Measurements from ENCODE around the gene MDM4.
"Not testable (repeated sequence)": the region's sequence is repeated elsewhere in the genome, so short reads cannot be mapped to it uniquely, and the experiment has no call there.

The MDM4 gene

DNA sequence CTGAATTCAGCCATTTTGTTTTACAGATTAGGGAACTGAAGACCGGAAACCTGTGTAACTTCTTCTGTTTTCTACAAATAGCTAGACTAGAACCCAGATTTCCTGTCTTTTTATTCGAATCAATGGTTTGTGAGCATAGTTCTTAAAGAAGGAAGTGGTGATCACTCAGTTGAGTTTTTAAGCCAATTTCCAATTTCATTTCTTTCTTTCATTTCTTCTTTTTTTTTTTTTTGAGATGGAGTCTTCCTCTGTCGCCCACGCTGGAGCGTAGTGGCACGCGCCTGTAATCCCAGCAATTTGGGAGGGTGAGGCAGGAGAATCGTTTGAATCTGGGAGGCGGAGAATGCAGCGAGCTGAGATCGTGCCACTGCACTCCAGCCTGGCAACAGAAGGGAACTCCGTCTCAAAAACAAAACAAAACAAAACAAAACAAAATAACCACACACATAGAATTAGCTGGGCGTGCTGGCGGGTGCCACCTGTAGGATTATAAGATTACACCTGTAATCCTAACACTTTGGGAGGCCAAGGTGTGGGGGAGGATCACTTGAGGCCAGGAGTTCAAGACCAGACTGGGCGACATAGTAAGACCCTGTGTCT is 3.0 kb upstream of the MDM4 start:
- no peak overlapping the region for H4K5ac ChIP-seq (ENCODE audit: low read length)
- no peaks in the 10 kb centered on the region for H3K4me1 ChIP-seq (ENCODE audit: control insufficient read depth, low read depth, low read length)
- no peak overlapping the region for H3K4me3 ChIP-seq (ENCODE audit: low read length)
- H3K27ac ChIP-seq (ENCODE audit: low read depth, low read length), result no peak overlapping the region
- H3K56ac ChIP-seq (ENCODE audit: low read length), result no peak overlapping the region
- H2BK15ac ChIP-seq (replicated peaks; ENCODE audit: low read depth), result no peak overlapping the region
- no peak overlapping the region for H2BK5ac ChIP-seq (ENCODE audit: low read length)
- no peak overlapping the region for H4K8ac ChIP-seq (ENCODE audit: low read depth, low read length)
- no peaks in the 10 kb centered on the region for H3K79me1 ChIP-seq (ENCODE audit: low read length)
- no peak overlapping the region for H3K9ac ChIP-seq (ENCODE audit: low read length)
- DNase-seq, result no peak
- H3K36me3 ChIP-seq (ENCODE audit: control insufficient read depth, insufficient read depth, low read length), result no peaks in the 10 kb centered on the region
- no peak overlapping the region for H2BK120ac ChIP-seq (ENCODE audit: low read depth, low read length)
- no peak overlapping the region for H2AK5ac ChIP-seq (ENCODE audit: low read length)
- no peak overlapping the region for H3K18ac ChIP-seq (ENCODE audit: low read length)
- WGBS (ENCODE audit: extremely low coverage, insufficient coverage, low lambda C conversion rate), result no CpG with 5 or more reads among the region's 15 CpGs
- peaks cover 17% of the 10 kb centered on the region for H3K79me2 ChIP-seq (ENCODE audit: control insufficient read depth, insufficient read depth, low read length)
- H3K4ac ChIP-seq (ENCODE audit: low read depth, low read length), result no peak overlapping the region
- no peak overlapping the region for H3K4me2 ChIP-seq (ENCODE audit: low read length)
- H3K23ac ChIP-seq (ENCODE audit: low read length), result no peak overlapping the region
- H3K27me3 ChIP-seq (ENCODE audit: insufficient read depth, low read length, poor library complexity), result no peaks in the 10 kb centered on the region

DNA sequence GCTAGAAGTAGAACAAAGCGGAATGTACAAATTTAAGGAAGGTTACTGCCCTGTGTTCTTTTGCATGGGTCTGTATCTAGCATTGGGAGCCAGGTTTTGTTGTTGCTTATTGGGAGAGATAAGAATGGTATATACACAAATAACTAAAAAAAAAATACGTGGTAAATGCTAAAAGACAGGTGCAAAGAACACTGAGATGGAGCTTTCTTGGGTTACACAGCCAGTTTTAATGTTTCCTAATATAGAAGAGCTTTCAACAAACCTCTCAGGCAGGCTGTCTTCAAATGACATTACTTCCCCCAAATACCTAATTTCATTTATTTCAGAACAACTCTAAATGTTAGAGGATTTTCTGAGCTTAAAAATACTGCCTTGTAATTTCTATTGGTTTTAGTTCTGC is 1.4 kb upstream of the MDM4 start:
- Histone ChIP-seq H3K4me1 (ENCODE audit: control insufficient read depth, low read depth, low read length) (no peaks in the 10 kb centered on the region), H3K4me2 (ENCODE audit: low read length) (no peak overlapping the region), H3K27me3 (ENCODE audit: insufficient read depth, low read length, poor library complexity) (no peaks in the 10 kb centered on the region), H3K9ac (ENCODE audit: low read length) (no peak overlapping the region), H3K79me1 (ENCODE audit: low read length) (peaks cover 6% of the 10 kb centered on the region), H3K36me3 (ENCODE audit: control insufficient read depth, insufficient read depth, low read length) (no peaks in the 10 kb centered on the region), H3K79me2 (ENCODE audit: control insufficient read depth, insufficient read depth, low read length) (peaks cover 31% of the 10 kb centered on the region), H3K4me3 (ENCODE audit: low read length) (no peak overlapping the region), H3K18ac (ENCODE audit: low read length) (no peak overlapping the region), H2BK15ac (replicated peaks; ENCODE audit: low read depth) (no peak overlapping the region), H2BK5ac (ENCODE audit: low read length) (no peak overlapping the region), H4K8ac (ENCODE audit: low read depth, low read length) (no peak overlapping the region), H3K56ac (ENCODE audit: low read length) (no peak overlapping the region), H2AK5ac (ENCODE audit: low read length) (no peak overlapping the region), H3K27ac (ENCODE audit: low read depth, low read length) (no peak overlapping the region), H3K4ac (ENCODE audit: low read depth, low read length) (no peak overlapping the region), H4K5ac (ENCODE audit: low read length) (no peak overlapping the region), H2BK120ac (ENCODE audit: low read depth, low read length) (no peak overlapping the region), H3K23ac (ENCODE audit: low read length) (no peak overlapping the region)
- WGBS (ENCODE audit: extremely low coverage, insufficient coverage, low lambda C conversion rate), result no CpG with 5 or more reads among the region's 2 CpGs
- DNase-seq, result no peak

DNA sequence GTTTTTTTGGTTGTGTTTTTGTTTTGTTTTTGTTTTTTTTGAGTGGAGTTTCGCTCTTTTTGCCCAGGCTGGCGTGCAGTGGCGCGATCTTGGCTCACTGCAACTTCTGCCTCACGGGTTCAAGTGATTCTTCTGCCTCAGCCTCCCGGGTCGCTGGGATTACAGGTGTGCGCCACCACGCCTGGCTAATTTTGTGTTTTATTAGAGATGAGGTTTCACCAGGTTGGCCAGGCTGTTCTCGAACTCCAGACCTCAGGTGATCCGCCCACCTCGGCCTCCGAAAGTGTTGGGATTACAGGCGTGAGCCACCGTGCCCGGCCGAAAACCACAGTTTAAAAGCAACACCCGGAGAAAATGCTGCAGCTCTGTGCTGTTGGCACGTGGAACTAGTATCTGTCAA is 1.2 kb downstream of the MDM4 start:
- H3K18ac ChIP-seq (ENCODE audit: low read length); H3K9ac ChIP-seq (ENCODE audit: low read length); H2AK5ac ChIP-seq (ENCODE audit: low read length); H3K27me3 ChIP-seq (ENCODE audit: insufficient read depth, low read length, poor library complexity); H2BK120ac ChIP-seq (ENCODE audit: low read depth, low read length); H3K4me3 ChIP-seq (ENCODE audit: low read length); H3K27ac ChIP-seq (ENCODE audit: low read depth, low read length); H3K36me3 ChIP-seq (ENCODE audit: control insufficient read depth, insufficient read depth, low read length); H4K5ac ChIP-seq (ENCODE audit: low read length); H3K4me2 ChIP-seq (ENCODE audit: low read length); H3K4ac ChIP-seq (ENCODE audit: low read depth, low read length); DNase-seq; H3K4me1 ChIP-seq (ENCODE audit: control insufficient read depth, low read depth, low read length); H3K56ac ChIP-seq (ENCODE audit: low read length); H4K8ac ChIP-seq (ENCODE audit: low read depth, low read length); H2BK5ac ChIP-seq (ENCODE audit: low read length); H3K23ac ChIP-seq (ENCODE audit: low read length); H2BK15ac ChIP-seq (replicated peaks; ENCODE audit: low read depth): not testable (repeated sequence)
- peaks cover 10% of the 10 kb centered on the region for H3K79me1 ChIP-seq (ENCODE audit: low read length)
- WGBS (ENCODE audit: extremely low coverage, insufficient coverage, low lambda C conversion rate), result no CpG with 5 or more reads among the region's 19 CpGs
- peaks cover 45% of the 10 kb centered on the region for H3K79me2 ChIP-seq (ENCODE audit: control insufficient read depth, insufficient read depth, low read length)

DNA sequence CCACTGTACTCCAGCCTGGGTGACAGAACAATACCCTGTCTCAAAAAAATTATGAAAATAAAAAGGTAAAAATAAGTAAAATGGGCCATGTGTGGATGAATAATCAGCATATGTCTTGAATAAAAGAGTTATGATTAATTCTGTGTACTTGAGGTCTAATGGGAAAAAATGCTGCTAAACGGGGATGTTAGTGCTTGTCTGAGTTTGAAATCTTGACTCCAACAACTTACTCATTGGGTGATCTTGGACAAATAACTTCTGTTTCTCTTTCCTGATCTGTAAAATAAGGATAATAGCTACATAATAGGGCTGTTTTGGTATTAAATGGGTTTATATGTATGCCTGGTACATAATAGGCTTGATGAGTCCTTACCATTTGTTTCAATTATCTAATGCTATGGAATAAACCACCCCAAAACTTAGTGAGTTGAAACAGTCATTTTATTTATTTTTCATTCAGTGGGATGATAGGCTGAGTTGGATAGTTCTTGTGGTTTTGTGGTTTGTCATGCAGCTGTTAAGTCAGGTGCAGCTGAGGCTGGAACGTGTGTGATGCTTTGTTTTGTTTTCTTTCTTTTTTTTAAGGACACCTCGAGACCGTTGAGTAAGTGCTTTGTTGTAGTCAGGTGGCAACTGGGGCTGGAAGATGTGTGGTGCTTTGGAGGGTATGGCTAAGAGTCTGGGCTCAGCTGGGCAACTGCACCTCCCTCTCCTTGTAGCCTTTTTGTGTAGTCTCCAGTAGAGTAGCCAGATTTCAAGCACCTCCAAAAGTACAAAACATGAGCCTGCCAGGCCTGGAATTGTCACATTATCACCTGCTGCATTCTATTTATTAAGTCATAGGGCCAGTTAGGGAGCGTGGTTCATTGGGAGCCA is 4.9 kb downstream of the MDM4 start:
- H3K36me3 ChIP-seq (ENCODE audit: control insufficient read depth, insufficient read depth, low read length), result no peaks in the 10 kb centered on the region
- no peak overlapping the region for H4K5ac ChIP-seq (ENCODE audit: low read length)
- H3K4ac ChIP-seq (ENCODE audit: low read depth, low read length), result no peak overlapping the region
- no peak overlapping the region for H2BK120ac ChIP-seq (ENCODE audit: low read depth, low read length)
- H3K56ac ChIP-seq (ENCODE audit: low read length), result no peak overlapping the region
- WGBS (ENCODE audit: extremely low coverage, insufficient coverage, low lambda C conversion rate), result no CpG with 5 or more reads among the region's 5 CpGs
- no peak overlapping the region for H3K18ac ChIP-seq (ENCODE audit: low read length)
- no peak for DNase-seq
- H2BK5ac ChIP-seq (ENCODE audit: low read length), result no peak overlapping the region
- H3K79me2 ChIP-seq (ENCODE audit: control insufficient read depth, insufficient read depth, low read length), result peaks cover 58% of the 10 kb centered on the region
- H4K8ac ChIP-seq (ENCODE audit: low read depth, low read length), result no peak overlapping the region
- no peak overlapping the region for H3K9ac ChIP-seq (ENCODE audit: low read length)
- no peaks in the 10 kb centered on the region for H3K4me1 ChIP-seq (ENCODE audit: control insufficient read depth, low read depth, low read length)
- H3K27me3 ChIP-seq (ENCODE audit: insufficient read depth, low read length, poor library complexity), result no peaks in the 10 kb centered on the region
- H2AK5ac ChIP-seq (ENCODE audit: low read length), result no peak overlapping the region
- no peak overlapping the region for H3K4me2 ChIP-seq (ENCODE audit: low read length)
- no peak overlapping the region for H3K4me3 ChIP-seq (ENCODE audit: low read length)
- peaks cover 17% of the 10 kb centered on the region for H3K79me1 ChIP-seq (ENCODE audit: low read length)
- H3K23ac ChIP-seq (ENCODE audit: low read length), result no peak overlapping the region
- H3K27ac ChIP-seq (ENCODE audit: low read depth, low read length), result no peak overlapping the region
- no peak overlapping the region for H2BK15ac ChIP-seq (replicated peaks; ENCODE audit: low read depth)

DNA sequence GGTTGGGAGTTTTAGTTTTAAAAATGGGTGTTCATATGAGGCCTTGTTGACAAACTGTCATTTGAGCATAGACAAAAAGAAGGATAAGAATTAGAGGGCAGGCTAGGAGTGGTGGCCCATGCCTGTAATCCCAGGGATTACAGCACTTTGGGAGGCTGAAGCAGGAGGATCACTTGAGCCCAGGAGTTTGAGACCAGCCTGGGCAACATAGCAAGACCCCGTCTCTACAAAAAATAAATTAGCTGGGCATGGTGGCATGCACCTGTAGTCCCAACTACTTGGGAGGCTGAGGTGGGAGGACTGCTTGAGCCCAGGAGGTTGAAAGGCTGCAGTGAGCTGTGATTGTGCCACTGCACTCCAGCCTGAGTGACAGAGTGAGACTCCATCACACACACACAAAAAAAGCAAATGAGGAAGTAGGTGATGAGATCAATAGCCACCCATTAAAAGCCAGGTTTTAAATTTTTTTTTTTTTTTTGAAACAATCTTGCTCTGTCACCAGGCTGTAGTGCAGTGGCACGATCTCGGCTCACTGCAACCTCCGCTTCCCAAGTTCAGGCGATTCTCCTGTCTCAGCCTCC is 5.8 kb downstream of the MDM4 start:
- H3K27me3 ChIP-seq (ENCODE audit: insufficient read depth, low read length, poor library complexity); H2AK5ac ChIP-seq (ENCODE audit: low read length); H3K27ac ChIP-seq (ENCODE audit: low read depth, low read length); H4K8ac ChIP-seq (ENCODE audit: low read depth, low read length); H3K23ac ChIP-seq (ENCODE audit: low read length); H3K18ac ChIP-seq (ENCODE audit: low read length); H3K4ac ChIP-seq (ENCODE audit: low read depth, low read length); H3K4me3 ChIP-seq (ENCODE audit: low read length); H2BK15ac ChIP-seq (replicated peaks; ENCODE audit: low read depth); DNase-seq; H2BK120ac ChIP-seq (ENCODE audit: low read depth, low read length); H3K36me3 ChIP-seq (ENCODE audit: control insufficient read depth, insufficient read depth, low read length); H3K56ac ChIP-seq (ENCODE audit: low read length); H3K4me2 ChIP-seq (ENCODE audit: low read length); H3K4me1 ChIP-seq (ENCODE audit: control insufficient read depth, low read depth, low read length); H4K5ac ChIP-seq (ENCODE audit: low read length); H3K9ac ChIP-seq (ENCODE audit: low read length); H2BK5ac ChIP-seq (ENCODE audit: low read length): not testable (repeated sequence)
- peaks cover 53% of the 10 kb centered on the region for H3K79me2 ChIP-seq (ENCODE audit: control insufficient read depth, insufficient read depth, low read length)
- peaks cover 17% of the 10 kb centered on the region for H3K79me1 ChIP-seq (ENCODE audit: low read length)
- no CpG with 5 or more reads among the region's 5 CpGs for whole genome bisulfite sequencing (ENCODE audit: extremely low coverage, insufficient coverage, low lambda C conversion rate)
